Hepatocyte (in vitro differentiated cells): ENCODE results near the gene UPF2. TPM values are rescaled to one million over a fixed set of nuclear protein-coding genes. Genes with fewer than 3 reads are reported as not detected.
A peak's percentile ranks its signal among the peaks of the same experiment; 100 is the strongest.

ENCODE experiments used
- DNase-seq: peaks from one replicate; pipeline ENCODE4 v3.0.0-alpha.2; 2016; ENCODE audit warnings: low spot score
- H2AFZ ChIP-seq: fragments of 200-600 bp; sonication (generic); 2 replicates; pipeline ENCODE4 v1.6.0; 2016; ENCODE audit warnings: antibody characterized with exemption, mild to moderate bottlenecking
- H3K27ac ChIP-seq: fragments of 200-600 bp; sonication (generic); 2 replicates; pipeline ENCODE4 v1.5.1; 2016; ENCODE audit warnings: mild to moderate bottlenecking
- H3K27me3 ChIP-seq: fragments of 200-600 bp; sonication (generic); 2 replicates; pipeline ENCODE4 v1.6.1; 2016
- H3K36me3 ChIP-seq: fragments of 200-600 bp; sonication (generic); replicated peaks from 2 replicates; pipeline ENCODE4 v1.5.1; 2016; ENCODE audit warnings: low read depth; ENCODE audit not compliant: insufficient read depth
- H3K4me1 ChIP-seq: fragments of 200-600 bp; sonication (generic); 2 replicates; pipeline ENCODE4 v1.5.1; 2016; ENCODE audit warnings: mild to moderate bottlenecking, moderate library complexity; ENCODE audit not compliant: insufficient read depth
- H3K4me2 ChIP-seq: fragments of 200-600 bp; sonication (generic); 2 replicates; pipeline ENCODE4 v1.6.0; 2016
- H3K4me3 ChIP-seq: fragments of 200-600 bp; sonication (generic); 2 replicates; pipeline ENCODE4 v1.5.1; 2016; ENCODE audit warnings: mild to moderate bottlenecking
- H3K79me2 ChIP-seq: fragments of 200-600 bp; sonication (generic); 2 replicates; pipeline ENCODE4 v1.6.0; 2017; ENCODE audit warnings: mild to moderate bottlenecking
- H3K9me2 ChIP-seq: fragments of 200-600 bp; sonication (generic); replicated peaks from 2 replicates; pipeline ENCODE4 v1.6.0; 2017; ENCODE audit warnings: mild to moderate bottlenecking; ENCODE audit not compliant: insufficient read depth
- H3K9me3 ChIP-seq: fragments of 200-600 bp; sonication (generic); 2 replicates; pipeline ENCODE4 v1.5.1; 2016; ENCODE audit warnings: low read depth, mild to moderate bottlenecking
- H4K20me1 ChIP-seq: fragments of 200-600 bp; sonication (generic); 2 replicates; pipeline ENCODE4 v1.6.0; 2016; ENCODE audit warnings: mild to moderate bottlenecking; ENCODE audit not compliant: insufficient read depth, poor library complexity, severe bottlenecking
- CTCF ChIP-seq: fragments of 200-600 bp; sonication (generic); IDR thresholded peaks from 2 replicates; pipeline ENCODE4 v1.5.1; 2016; ENCODE audit warnings: antibody characterized with exemption, mild to moderate bottlenecking; ENCODE audit not compliant: poor library complexity
- EZH2 ChIP-seq: fragments of 200-600 bp; sonication (generic); IDR thresholded peaks from 2 replicates; pipeline ENCODE4 v1.6.1; 2016; ENCODE audit warnings: antibody characterized with exemption, mild to moderate bottlenecking, borderline replicate concordance
- EZH2phosphoT487 ChIP-seq: fragments of 200-600 bp; sonication (generic); IDR thresholded peaks from one replicate; pipeline ENCODE4 v1.6.1; 2018; ENCODE audit warnings: antibody characterized with exemption, mild to moderate bottlenecking, low read depth, moderate library complexity; ENCODE audit not compliant: unreplicated experiment, severe bottlenecking
- WGBS: methylation state at CpG from one replicate; pipeline ENCODE4 v1.1.6; 2016; ENCODE audit warnings: low lambda C conversion rate; ENCODE audit errors: missing lambda C conversion rate; 5-methylcytosine and 5-hydroxymethylcytosine counted together
- polyA plus RNA-seq: library from polyadenylated mRNA; unstranded; fragments of >200 nt; fragmentation: Nextera tagmentation; extraction: Ambion mirVana; gene quantifications from 2 replicates; pipeline ENCODE4 v1.2.1, GENCODE V29; 2016
- total RNA-seq: library from RNA; depleted of rRNA; stranded (reverse); fragments of >200 nt; gene quantifications from 2 replicates; pipeline ENCODE4 v1.2.3, GENCODE V29; 2014

Gene UPF2
- total RNA-seq (14.5 and 15.1 TPM in 2 replicates), polyA plus RNA-seq (12.3 and 12.9 TPM in 2 replicates)

DNA sequence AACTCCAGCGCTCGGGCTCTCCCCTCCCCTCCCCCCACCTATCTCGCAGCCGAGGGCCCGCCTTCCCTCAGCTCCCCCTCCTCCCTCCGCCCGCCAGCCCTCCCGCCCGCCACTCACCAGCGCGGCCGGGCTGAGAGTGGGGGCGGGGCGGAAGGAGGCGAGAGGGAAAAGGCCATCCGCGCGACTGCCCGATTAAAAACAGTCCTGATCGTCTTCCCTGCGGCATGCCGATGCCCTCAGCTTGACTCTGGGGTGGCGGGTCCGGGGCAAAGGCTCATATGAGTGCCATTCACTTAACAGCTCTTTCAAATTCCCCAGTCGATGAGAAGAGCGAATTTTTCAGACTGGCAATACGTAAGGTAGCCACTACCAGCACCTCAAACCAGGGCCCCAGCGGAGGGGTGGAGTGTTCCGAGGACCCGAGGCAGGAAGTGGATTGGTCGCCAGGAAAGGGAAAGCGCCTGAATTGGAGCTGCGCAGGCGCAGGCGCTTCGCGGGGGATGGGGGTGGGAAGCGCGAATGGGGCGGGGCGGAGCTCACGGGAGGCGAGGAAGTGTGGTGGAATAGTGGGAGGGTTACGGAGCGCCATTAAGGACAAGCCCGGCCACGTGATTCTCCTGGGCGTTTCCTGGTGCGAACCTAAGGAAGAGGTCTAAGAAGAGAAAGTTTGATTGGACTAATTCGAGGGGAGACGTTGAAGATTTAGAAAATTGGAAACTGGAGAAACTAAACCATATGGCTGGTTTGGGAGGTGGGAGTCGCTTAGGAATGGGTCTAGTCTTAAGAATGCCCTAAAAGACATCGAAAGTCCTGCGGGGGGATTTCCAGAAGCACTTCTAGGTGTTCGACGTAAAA lies at the start of gene UPF2:
Gene UPF2, minus strand, starts transcription at position 13 of the 855 bp plus-strand sequence. CDS start 7,386 bp downstream, outside the sequence.
- WGBS: 10% methylated on average over 31 of the region's 56 CpGs

GRCh38 chr10:12091421-12091820 lies 48.8 kb upstream of the UPF2 start:
- WGBS: 99% methylated on average over 4 of the region's 4 CpGs

More for the DNA sequence above, at the start of gene UPF2:
- H3K4me3 ChIP-seq: peak within 1 kb of the TSS; percentile 96
- H3K27ac ChIP-seq: peak within 1 kb of the TSS; percentile 98
- no peaks in the 10 kb centered on the region for H3K36me3 ChIP-seq
- peaks cover 13% of the 10 kb centered on the region for H3K4me1 ChIP-seq
- no peaks in the 10 kb centered on the region for H3K9me3 ChIP-seq
- no peaks in the 10 kb centered on the region for H3K27me3 ChIP-seq
- H3K9me2 ChIP-seq: no peaks in the 10 kb centered on the region
- peak within 1 kb of the TSS; percentile 94 for H2AFZ ChIP-seq
- peak within 1 kb of the TSS; percentile 81 for H3K4me2 ChIP-seq
- H4K20me1 ChIP-seq: peaks cover 8% of the 10 kb centered on the region
- TF ChIP-seq EZH2 (no peak), CTCF (no peak), EZH2phosphoT487 (no peak)
- H3K79me2 ChIP-seq: peaks cover 45% of the 10 kb centered on the region
- peak; percentile 99 for DNase-seq

DNA sequence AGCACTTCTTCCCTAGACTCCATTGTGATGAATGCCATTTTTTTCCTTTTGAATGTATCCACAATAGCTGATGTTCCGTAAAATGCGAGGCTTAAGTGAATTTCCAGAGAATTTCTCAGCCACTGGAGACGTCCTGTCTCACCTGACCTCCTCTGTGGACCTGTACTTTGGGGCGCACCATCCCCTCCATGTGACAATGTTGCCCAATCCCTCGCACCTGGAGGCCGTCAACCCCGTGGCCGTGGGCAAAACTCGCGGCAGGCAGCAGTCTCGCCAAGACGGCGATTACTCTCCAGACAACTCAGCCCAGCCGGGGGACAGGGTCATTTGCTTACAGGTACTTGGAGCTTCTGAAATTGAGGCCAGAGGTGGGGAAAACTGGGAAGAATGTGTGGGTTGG lies 46.3 kb upstream of the UPF2 start:
- no peaks in the 10 kb centered on the region for H3K27me3 ChIP-seq
- H3K4me1 ChIP-seq: no peaks in the 10 kb centered on the region
- no peaks in the 10 kb centered on the region for H3K79me2 ChIP-seq
- H3K9me2 ChIP-seq: no peaks in the 10 kb centered on the region
- H2AFZ ChIP-seq: no peak overlapping the region
- no peaks in the 10 kb centered on the region for H4K20me1 ChIP-seq
- no peak overlapping the region for H3K4me3 ChIP-seq
- H3K9me3 ChIP-seq: no peaks in the 10 kb centered on the region
- DNase-seq: no peak
- no peaks in the 10 kb centered on the region for H3K36me3 ChIP-seq
- TF ChIP-seq CTCF (no peak), EZH2phosphoT487 (no peak), EZH2 (no peak)
- WGBS: 97% methylated on average over 14 of the region's 14 CpGs
- H3K27ac ChIP-seq: no peak overlapping the region
- no peak overlapping the region for H3K4me2 ChIP-seq

More at GRCh38 chr10:12091421-12091820, 48.8 kb upstream of the UPF2 start:
- H3K9me3 ChIP-seq: no peaks in the 10 kb centered on the region
- H4K20me1 ChIP-seq: no peaks in the 10 kb centered on the region
- DNase-seq: no peak
- H3K79me2 ChIP-seq: no peaks in the 10 kb centered on the region
- no peaks in the 10 kb centered on the region for H3K4me1 ChIP-seq
- H3K36me3 ChIP-seq: no peaks in the 10 kb centered on the region
- H2AFZ ChIP-seq: no peak overlapping the region
- TF ChIP-seq EZH2 (no peak), CTCF (no peak), EZH2phosphoT487 (no peak)
- H3K9me2 ChIP-seq: no peaks in the 10 kb centered on the region
- no peaks in the 10 kb centered on the region for H3K27me3 ChIP-seq
- H3K4me2 ChIP-seq: no peak overlapping the region
- H3K4me3 ChIP-seq: no peak overlapping the region
- H3K27ac ChIP-seq: no peak overlapping the region
